ENCODE results near the gene MORN4. TPM values are rescaled to one million over a fixed set of nuclear protein-coding genes. Genes with fewer than 3 reads are reported as not detected.
A peak's percentile ranks its signal among the peaks of the same experiment; 100 is the strongest.

MORN4 gene
- total and polyA plus RNA-seq, 2 of the 13 experiments (the other 11 are each of a cell fraction or from before 2014, with no cell fraction given) = 3.4 to 9.1 TPM

GRCh38 chr10:97640174-97640867, 7.0 kb upstream of the MORN4 start, which contains the start of gene PI4K2A (continued):
- TF ChIP-seq, protein P1, sequence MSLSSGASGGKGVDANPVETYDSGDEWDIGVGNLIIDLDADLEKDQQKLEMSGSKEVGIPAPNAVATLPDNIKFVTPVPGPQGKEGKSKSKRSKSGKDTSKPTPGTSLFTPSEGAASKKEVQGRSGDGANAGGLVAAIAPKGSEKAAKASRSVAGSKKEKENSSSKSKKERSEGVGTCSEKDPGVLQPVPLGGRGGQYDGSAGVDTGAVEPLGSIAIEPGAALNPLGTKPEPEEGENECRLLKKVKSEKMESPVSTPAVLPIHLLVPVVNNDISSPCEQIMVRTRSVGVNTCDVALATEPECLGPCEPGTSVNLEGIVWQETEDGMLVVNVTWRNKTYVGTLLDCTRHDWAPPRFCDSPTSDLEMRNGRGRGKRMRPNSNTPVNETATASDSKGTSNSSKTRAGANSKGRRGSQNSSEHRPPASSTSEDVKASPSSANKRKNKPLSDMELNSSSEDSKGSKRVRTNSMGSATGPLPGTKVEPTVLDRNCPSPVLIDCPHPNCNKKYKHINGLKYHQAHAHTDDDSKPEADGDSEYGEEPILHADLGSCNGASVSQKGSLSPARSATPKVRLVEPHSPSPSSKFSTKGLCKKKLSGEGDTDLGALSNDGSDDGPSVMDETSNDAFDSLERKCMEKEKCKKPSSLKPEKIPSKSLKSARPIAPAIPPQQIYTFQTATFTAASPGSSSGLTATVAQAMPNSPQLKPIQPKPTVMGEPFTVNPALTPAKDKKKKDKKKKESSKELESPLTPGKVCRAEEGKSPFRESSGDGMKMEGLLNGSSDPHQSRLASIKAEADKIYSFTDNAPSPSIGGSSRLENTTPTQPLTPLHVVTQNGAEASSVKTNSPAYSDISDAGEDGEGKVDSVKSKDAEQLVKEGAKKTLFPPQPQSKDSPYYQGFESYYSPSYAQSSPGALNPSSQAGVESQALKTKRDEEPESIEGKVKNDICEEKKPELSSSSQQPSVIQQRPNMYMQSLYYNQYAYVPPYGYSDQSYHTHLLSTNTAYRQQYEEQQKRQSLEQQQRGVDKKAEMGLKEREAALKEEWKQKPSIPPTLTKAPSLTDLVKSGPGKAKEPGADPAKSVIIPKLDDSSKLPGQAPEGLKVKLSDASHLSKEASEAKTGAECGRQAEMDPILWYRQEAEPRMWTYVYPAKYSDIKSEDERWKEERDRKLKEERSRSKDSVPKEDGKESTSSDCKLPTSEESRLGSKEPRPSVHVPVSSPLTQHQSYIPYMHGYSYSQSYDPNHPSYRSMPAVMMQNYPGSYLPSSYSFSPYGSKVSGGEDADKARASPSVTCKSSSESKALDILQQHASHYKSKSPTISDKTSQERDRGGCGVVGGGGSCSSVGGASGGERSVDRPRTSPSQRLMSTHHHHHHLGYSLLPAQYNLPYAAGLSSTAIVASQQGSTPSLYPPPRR (CRISPR knock-in tag; IDR thresholded peaks at IDR 0.05; ENCODE audit: borderline replicate concordance) = no peak
- TF ChIP-seq HMGXB3 (CRISPR knock-in tag; IDR thresholded peaks at IDR 0.05; ENCODE audit: borderline replicate concordance) (peak; percentile 90), MBD4 (IDR thresholded peaks at IDR 0.05; ENCODE audit: borderline replicate concordance, low read length) (no peak), ZNF614 (CRISPR knock-in tag; IDR thresholded peaks at IDR 0.05; ENCODE audit: borderline replicate concordance) (peak; percentile 66; the same call in 1 of the 2 replicates), TRAFD1 (CRISPR knock-in tag; IDR thresholded peaks at IDR 0.05; ENCODE audit: borderline replicate concordance) (no peak), HNF1A (IDR thresholded peaks at IDR 0.05; ENCODE audit: low read depth) (no peak), HNF1A (CRISPR knock-in tag; IDR thresholded peaks at IDR 0.05; ENCODE audit: borderline replicate concordance) (0 out of 2 replicates have a peak, but pooled peaks have one; percentile 31), ZNF24 (IDR thresholded peaks at IDR 0.05) (peak; percentile 94), FOXA3 (CRISPR knock-in tag; IDR thresholded peaks at IDR 0.05) (peak; percentile 94), PHF8 (CRISPR knock-in tag; IDR thresholded peaks at IDR 0.05) (peak; percentile 69)
- TF ChIP-seq, protein P2, sequence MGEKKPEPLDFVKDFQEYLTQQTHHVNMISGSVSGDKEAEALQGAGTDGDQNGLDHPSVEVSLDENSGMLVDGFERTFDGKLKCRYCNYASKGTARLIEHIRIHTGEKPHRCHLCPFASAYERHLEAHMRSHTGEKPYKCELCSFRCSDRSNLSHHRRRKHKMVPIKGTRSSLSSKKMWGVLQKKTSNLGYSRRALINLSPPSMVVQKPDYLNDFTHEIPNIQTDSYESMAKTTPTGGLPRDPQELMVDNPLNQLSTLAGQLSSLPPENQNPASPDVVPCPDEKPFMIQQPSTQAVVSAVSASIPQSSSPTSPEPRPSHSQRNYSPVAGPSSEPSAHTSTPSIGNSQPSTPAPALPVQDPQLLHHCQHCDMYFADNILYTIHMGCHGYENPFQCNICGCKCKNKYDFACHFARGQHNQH (CRISPR knock-in tag; IDR thresholded peaks at IDR 0.05) = peak; percentile 59

Data from HepG2 (cell line).